Upper lobe of left lung (tissue), 6 donors: Measurements from ENCODE around the gene SOX13. TPM values are rescaled to one million over a fixed set of nuclear protein-coding genes. Genes with fewer than 3 reads are reported as not detected.

Experiments used
- ATAC-seq, 2 donors: fragments of 200-7000 bp; cut with Tn5 transposase; one replicate each; pipeline ENCODE4 v1.9.1; 2022; ENCODE audit warnings: mild to moderate bottlenecking in 2 of 2, moderate library complexity in 2 of 2; ENCODE audit not compliant: low FRiP score in 2 of 2
- DNase-seq, 2 donors: peaks; one replicate each; pipeline ENCODE4 v3.0.0-alpha.2; 2019 to 2020
- H3K27ac ChIP-seq, 4 donors: fragments of 200-600 bp; sonication (generic); one replicate each; pipeline ENCODE4 v1.5.1; 2016 to 2019
- H3K27me3 ChIP-seq, 4 donors: fragments of 200-600 bp; sonication (generic); one replicate each; pipeline ENCODE4 v1.5.1; 2017 to 2019
- H3K36me3 ChIP-seq, 4 donors: fragments of 200-600 bp; sonication (generic); one replicate each; pipeline ENCODE4 v1.5.1; 2016 to 2019
- H3K4me1 ChIP-seq, 4 donors: fragments of 200-600 bp; sonication (generic); one replicate each; pipeline ENCODE4 v1.5.1; 2018 to 2019
- H3K4me3 ChIP-seq, 4 donors: fragments of 200-600 bp; sonication (generic); one replicate each; pipeline ENCODE4 v1.5.1; 2017 to 2019; ENCODE audit warnings: mild to moderate bottlenecking in 2 of 4, moderate library complexity in 1 of 4
- H3K9me3 ChIP-seq, 4 donors: fragments of 200-600 bp; sonication (generic); one replicate each; pipeline ENCODE4 v1.5.1; 2018 to 2019
- EP300 ChIP-seq, 4 donors: sonication (generic); formaldehyde crosslinking; IDR thresholded peaks; one replicate each; pipeline ENCODE4 v1.5.1; 2017; ENCODE audit warnings: antibody characterized with exemption in 4 of 4, control low read depth in 2 of 4
- POLR2A ChIP-seq, 4 donors: fragments of 450-650 bp; IDR thresholded peaks; one replicate each; pipeline ENCODE4 v1.5.1; 2016 to 2017; ENCODE audit warnings: antibody characterized with exemption in 4 of 4, mild to moderate bottlenecking in 2 of 4
- POLR2AphosphoS5 ChIP-seq, 2 donors: sonication (generic); formaldehyde crosslinking; IDR thresholded peaks; one replicate each; pipeline ENCODE4 v1.5.1; 2017; ENCODE audit warnings: antibody characterized with exemption in 2 of 2
- WGBS, 2 donors: methylation state at CpG; one replicate each; pipeline ENCODE4 v1.1.5; 2017 to 2018; 5-methylcytosine and 5-hydroxymethylcytosine counted together
- total RNA-seq, 6 donors: library from RNA; depleted of rRNA in 4 of 6; stranded (reverse); fragments of >200 nt in 4 of 6; gene quantifications; one replicate each; pipeline versions ENCODE4 v1.1.0 to v1.2.1, GENCODE V29; 2016 to 2021
- TF ChIP-seq, protein P1 (sequence below), 6 experiments: fragments of 450-650 bp in 4 of 6; fragments of 200-600 bp in 2 of 6; sonication (generic) in 2 of 6; IDR thresholded peaks; one replicate each; pipeline ENCODE4 v1.5.1; 2016 to 2019; ENCODE audit warnings: antibody characterized with exemption in 6 of 6
- donor health status: DM: no; HTN: no; CAD: no; lungs with moderate emphysema.
- donor health status: DM: no; HTN: yes; CAD: no; lungs with severe emphysema.

Gene SOX13
- total RNA-seq, 6 donors from 2014 or later, result 33.8 to 76.5 (median 63.9) TPM

DNA sequence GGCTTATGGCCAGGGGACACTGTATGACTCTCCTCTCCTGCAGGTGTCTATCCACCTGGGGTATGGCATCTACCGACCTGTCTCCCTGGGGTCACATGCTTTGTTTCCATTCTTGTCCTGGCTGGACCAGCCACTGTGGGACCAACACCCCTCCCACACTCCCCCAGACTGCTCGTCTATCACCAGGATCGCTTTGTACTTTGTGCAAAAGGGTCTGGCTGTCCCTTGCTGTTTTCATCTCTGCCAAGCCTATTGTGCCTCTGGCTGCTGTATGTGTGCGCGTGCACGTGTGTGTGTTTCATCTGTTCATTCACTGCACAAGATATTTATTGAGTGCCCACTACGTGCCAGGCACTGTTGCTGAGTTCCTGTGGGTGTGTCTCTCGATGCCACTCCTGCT, 53.5 kb downstream of the SOX13 start:
- Histone ChIP-seq H3K4me1 (peaks cover 29 to 42% (median 38%) of the 10 kb centered on the region in 4 donors), H3K9me3 (no peaks in the 10 kb centered on the region), H3K27ac (peak overlapping the region; percentile 64 to 82 (median 75)), H3K36me3 (peaks cover 7 to 58% (median 43%) of the 10 kb centered on the region in 4 donors), H3K4me3 (no peak overlapping the region), H3K27me3 (no peaks in the 10 kb centered on the region)
- ATAC-seq (no peak), DNase-seq (no peak)
- WGBS, 2 donors, result 57 to 70% methylated on average over 8 of the region's 8 CpGs
- TF ChIP-seq, protein P1, sequence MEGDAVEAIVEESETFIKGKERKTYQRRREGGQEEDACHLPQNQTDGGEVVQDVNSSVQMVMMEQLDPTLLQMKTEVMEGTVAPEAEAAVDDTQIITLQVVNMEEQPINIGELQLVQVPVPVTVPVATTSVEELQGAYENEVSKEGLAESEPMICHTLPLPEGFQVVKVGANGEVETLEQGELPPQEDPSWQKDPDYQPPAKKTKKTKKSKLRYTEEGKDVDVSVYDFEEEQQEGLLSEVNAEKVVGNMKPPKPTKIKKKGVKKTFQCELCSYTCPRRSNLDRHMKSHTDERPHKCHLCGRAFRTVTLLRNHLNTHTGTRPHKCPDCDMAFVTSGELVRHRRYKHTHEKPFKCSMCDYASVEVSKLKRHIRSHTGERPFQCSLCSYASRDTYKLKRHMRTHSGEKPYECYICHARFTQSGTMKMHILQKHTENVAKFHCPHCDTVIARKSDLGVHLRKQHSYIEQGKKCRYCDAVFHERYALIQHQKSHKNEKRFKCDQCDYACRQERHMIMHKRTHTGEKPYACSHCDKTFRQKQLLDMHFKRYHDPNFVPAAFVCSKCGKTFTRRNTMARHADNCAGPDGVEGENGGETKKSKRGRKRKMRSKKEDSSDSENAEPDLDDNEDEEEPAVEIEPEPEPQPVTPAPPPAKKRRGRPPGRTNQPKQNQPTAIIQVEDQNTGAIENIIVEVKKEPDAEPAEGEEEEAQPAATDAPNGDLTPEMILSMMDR (IDR thresholded peaks at IDR 0.05), result no peak
- no peak for TF ChIP-seq POLR2A (IDR thresholded peaks at IDR 0.05)
- no peak for TF ChIP-seq POLR2AphosphoS5 (IDR thresholded peaks at IDR 0.05)
- TF ChIP-seq EP300 (IDR thresholded peaks at IDR 0.05), result no peak

DNA sequence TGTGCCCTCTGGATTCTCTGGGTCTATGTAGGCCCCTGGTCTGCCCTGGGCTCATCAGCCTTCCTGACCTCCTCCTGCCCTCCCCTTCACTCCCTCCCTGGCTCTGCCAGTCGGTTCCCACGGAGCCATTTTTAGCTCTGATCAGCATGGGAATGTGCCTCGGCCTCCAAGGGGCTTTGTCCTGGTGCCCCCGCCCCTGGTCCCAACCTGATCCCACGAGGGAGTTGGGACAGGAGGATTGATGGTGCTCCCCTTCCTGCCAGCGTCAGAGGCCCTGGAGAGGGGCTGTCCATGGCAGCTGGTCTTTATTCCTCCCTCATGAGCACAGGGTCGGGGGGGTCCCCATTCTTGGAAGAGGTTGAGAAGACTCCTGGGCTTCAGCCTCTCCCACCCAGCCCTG, 54.0 kb downstream of the SOX13 start:
- peak in 1 of 2 donors; percentile 15 for DNase-seq
- WGBS, 2 donors, result 29 to 69% methylated on average over 7 of the region's 7 CpGs
- H3K4me3 ChIP-seq, result no peak overlapping the region

DNA sequence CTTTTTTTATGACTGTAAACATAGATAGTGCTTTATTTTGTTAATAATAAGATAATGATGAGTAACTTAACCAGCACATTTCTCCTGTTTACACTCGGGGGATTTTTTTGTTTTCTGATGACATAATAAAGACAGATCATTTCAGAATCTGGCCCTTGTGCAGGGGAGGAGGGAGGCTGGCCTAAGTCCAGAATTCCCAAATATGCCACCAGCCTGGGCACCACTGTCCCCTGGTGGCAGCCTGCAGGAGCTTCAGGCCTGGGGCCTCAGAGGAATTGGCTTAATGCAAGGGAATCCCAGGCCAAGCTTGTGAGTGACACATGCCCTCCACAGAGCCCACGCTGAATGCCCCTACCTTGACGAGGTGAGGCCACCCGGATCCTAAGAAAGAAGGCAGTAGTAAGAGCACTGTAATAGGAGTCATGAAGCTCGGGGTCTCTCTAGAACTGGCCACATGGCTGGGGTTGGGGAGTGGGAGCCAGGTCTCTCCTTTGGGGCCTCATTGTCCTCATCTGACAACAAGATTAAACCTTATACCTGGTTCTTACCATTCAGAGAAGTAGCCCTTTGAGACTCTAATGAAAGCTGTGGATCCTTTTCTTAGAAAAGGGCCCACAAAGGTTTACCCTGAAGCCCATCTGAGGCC, 54.8 kb downstream of the SOX13 start:
- Histone ChIP-seq H3K4me1 (peaks cover 29 to 42% (median 38%) of the 10 kb centered on the region in 4 donors), H3K36me3 (peaks cover 0 to 44% (median 31%) of the 10 kb centered on the region in 4 donors), H3K27ac (peak overlapping the region; percentile 64 to 82 (median 75)), H3K4me3 (no peak overlapping the region), H3K27me3 (no peaks in the 10 kb centered on the region), H3K9me3 (no peaks in the 10 kb centered on the region)
- WGBS, 2 donors, result 29 to 41% methylated on average over 5 of the region's 5 CpGs
- TF ChIP-seq, protein P1 (IDR thresholded peaks at IDR 0.05), result peak; percentile 88 to 98 (median 94)
- no peak for TF ChIP-seq POLR2A (IDR thresholded peaks at IDR 0.05)
- TF ChIP-seq EP300 (IDR thresholded peaks at IDR 0.05), result peak in 1 of 4 donors; percentile 10
- peak; percentile 19 to 86 for TF ChIP-seq POLR2AphosphoS5 (IDR thresholded peaks at IDR 0.05)
- ATAC-seq, result peak; percentile 43 to 56
- peak in 1 of 2 donors; percentile 68 for DNase-seq

More for the DNA sequence above, 54.0 kb downstream of the SOX13 start:
- Histone ChIP-seq H3K9me3 (no peaks in the 10 kb centered on the region), H3K36me3 (peaks cover 5 to 52% (median 39%) of the 10 kb centered on the region in 4 donors), H3K27me3 (no peaks in the 10 kb centered on the region), H3K27ac (peak overlapping the region; percentile 64 to 82 (median 75)), H3K4me1 (peaks cover 29 to 42% (median 38%) of the 10 kb centered on the region in 4 donors)
- no peak for ATAC-seq
- TF ChIP-seq EP300 (IDR thresholded peaks at IDR 0.05), result no peak
- TF ChIP-seq, protein P1 (IDR thresholded peaks at IDR 0.05), result no peak

DNA sequence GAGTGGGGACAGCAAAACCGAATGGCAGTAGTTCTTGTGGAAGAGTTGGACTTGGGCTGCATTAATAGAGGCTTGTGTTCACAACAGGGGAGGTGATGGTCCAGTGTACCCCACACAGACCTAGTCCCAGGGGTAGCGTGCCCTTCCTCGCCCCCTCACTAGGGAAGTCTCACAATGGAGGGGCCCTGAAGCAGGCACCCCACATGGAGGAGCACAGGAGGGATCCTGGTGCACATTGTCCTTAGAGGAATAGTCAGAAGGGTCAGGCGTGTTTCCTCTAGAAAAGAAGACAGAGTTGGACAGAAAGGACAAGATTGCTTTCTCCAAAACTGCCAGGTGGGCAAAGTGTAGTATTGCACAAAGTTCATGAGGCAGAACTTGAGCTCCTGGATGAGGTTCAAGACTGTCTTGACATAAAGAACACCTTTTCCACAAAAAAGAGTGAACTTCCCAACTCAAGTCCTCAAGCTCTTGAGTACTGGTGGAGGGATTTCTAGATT, 55.6 kb downstream of the SOX13 start:
- Histone ChIP-seq H3K9me3 (no peaks in the 10 kb centered on the region), H3K36me3 (peaks cover 0 to 37% (median 23%) of the 10 kb centered on the region in 4 donors), H3K27ac (peak overlapping the region; percentile 25 to 79 (median 64)), H3K4me1 (peaks cover 29 to 42% (median 36%) of the 10 kb centered on the region in 4 donors), H3K27me3 (no peaks in the 10 kb centered on the region), H3K4me3 (no peak overlapping the region)
- no peak for ATAC-seq
- no peak for DNase-seq
- 64 to 86% methylated on average over 3 to 4 of the region's 4 CpGs for WGBS, 2 donors
- no peak for TF ChIP-seq POLR2A (IDR thresholded peaks at IDR 0.05)
- TF ChIP-seq EP300 (IDR thresholded peaks at IDR 0.05), result no peak
- TF ChIP-seq, protein P1 (IDR thresholded peaks at IDR 0.05), result no peak
- TF ChIP-seq POLR2AphosphoS5 (IDR thresholded peaks at IDR 0.05), result no peak
